DND-41 (cell line): ENCODE data around the gene SND1.

Experiments
- ATAC-seq: fragments of 200-7000 bp; cut with Tn5 transposase; 3 replicates; pipeline ENCODE4 v1.9.1; 2021; ENCODE audit warnings: low read depth; ENCODE audit not compliant: insufficient read depth
- DNase-seq: peaks from one replicate; pipeline ENCODE4 v3.0.0-alpha.2; 2020
- H2AFZ ChIP-seq: 2 replicates; pipeline ENCODE4 v1.6.0; 2012; ENCODE audit warnings: low read depth, low read length
- H3K27ac ChIP-seq: 2 replicates; pipeline ENCODE4 v1.5.1; 2012; ENCODE audit warnings: low read length, inconsistent platforms
- H3K27me3 ChIP-seq: fragments of 200-600 bp; sonication (generic); 2 replicates; pipeline ENCODE4 v1.6.0; 2012; ENCODE audit warnings: low read length, mild to moderate bottlenecking, inconsistent platforms; ENCODE audit not compliant: insufficient read depth, poor library complexity
- H3K36me3 ChIP-seq: 2 replicates; pipeline ENCODE4 v1.5.1; 2012; ENCODE audit warnings: low read length, inconsistent platforms; ENCODE audit not compliant: insufficient read depth
- H3K4me1 ChIP-seq: 2 replicates; pipeline ENCODE4 v1.5.1; 2012; ENCODE audit warnings: mild to moderate bottlenecking, low read length; ENCODE audit not compliant: insufficient read depth
- H3K4me2 ChIP-seq: 2 replicates; pipeline ENCODE4 v1.6.0; 2012; ENCODE audit warnings: mild to moderate bottlenecking, moderate library complexity, low read length, inconsistent platforms; ENCODE audit not compliant: insufficient read depth
- H3K4me3 ChIP-seq, 2 experiments: fragments of 200-600 bp in 1 of 2; shearing (Covaris generic) in 1 of 2; 2 replicates each; pipeline ENCODE4 v1.5.1; 2012 to 2016; ENCODE audit warnings: inconsistent platforms in 2 of 2, low read length in 2 of 2, mild to moderate bottlenecking in 2 of 2, low read depth in 1 of 2, moderate library complexity in 1 of 2
- H3K79me2 ChIP-seq: 2 replicates; pipeline ENCODE4 v1.6.0; 2012; ENCODE audit warnings: low read length, inconsistent platforms; ENCODE audit not compliant: insufficient read depth
- H3K9ac ChIP-seq: 2 replicates; pipeline ENCODE4 v1.6.0; 2012; ENCODE audit warnings: low read depth, mild to moderate bottlenecking, inconsistent platforms, low read length, moderate library complexity
- H3K9me3 ChIP-seq: 2 replicates; pipeline ENCODE4 v1.5.1; 2012; ENCODE audit warnings: low read length, moderate library complexity, mild to moderate bottlenecking, inconsistent platforms; ENCODE audit not compliant: insufficient read depth, severe bottlenecking
- H4K20me1 ChIP-seq: 2 replicates; pipeline ENCODE4 v1.6.0; 2012; ENCODE audit warnings: low read length; ENCODE audit not compliant: insufficient read depth
- CTCF ChIP-seq: IDR thresholded peaks from 2 replicates; pipeline ENCODE4 v1.5.1; 2012; ENCODE audit warnings: borderline replicate concordance, low read length, moderate library complexity, mild to moderate bottlenecking; ENCODE audit not compliant: poor library complexity, severe bottlenecking; ENCODE audit errors: extremely low read depth
- EZH2 ChIP-seq: IDR thresholded peaks from 3 replicates; pipeline ENCODE4 v1.6.1; 2012; ENCODE audit warnings: borderline replicate concordance, low read depth, mild to moderate bottlenecking, moderate library complexity, low read length, inconsistent platforms; ENCODE audit not compliant: severe bottlenecking

SND1 gene

GRCh38 chr7:128034825-128035224 is 382.8 kb downstream of the SND1 start:
- Histone ChIP-seq H3K27me3 (no peaks in the 10 kb centered on the region), H4K20me1 (peaks cover 5% of the 10 kb centered on the region; the same call in 1 of the 2 replicates), H2AFZ (no peak overlapping the region), H3K79me2 (no peaks in the 10 kb centered on the region), H3K4me2 (no peak overlapping the region), H3K9me3 (no peaks in the 10 kb centered on the region), H3K27ac (no peak overlapping the region), H3K9ac (no peak overlapping the region), H3K36me3 (no peaks in the 10 kb centered on the region), H3K4me1 (no peaks in the 10 kb centered on the region), H3K4me3 (no peak overlapping the region)
- ATAC-seq (no peak), DNase-seq (no peak)
- no peak for TF ChIP-seq EZH2
- no peak for TF ChIP-seq CTCF

GRCh38 chr7:128035712-128036111 is 383.7 kb downstream of the SND1 start:
- H2AFZ ChIP-seq: no peak overlapping the region
- no peak overlapping the region for H3K4me3 ChIP-seq
- H3K9me3 ChIP-seq: no peaks in the 10 kb centered on the region
- peak; percentile 53; the same call in 1 of the 3 replicates for ATAC-seq
- no peaks in the 10 kb centered on the region for H3K27me3 ChIP-seq
- no peak overlapping the region for H3K4me2 ChIP-seq
- H3K79me2 ChIP-seq: no peaks in the 10 kb centered on the region
- peaks cover 5% of the 10 kb centered on the region; the same call in 1 of the 2 replicates for H4K20me1 ChIP-seq
- no peaks in the 10 kb centered on the region for H3K4me1 ChIP-seq
- no peaks in the 10 kb centered on the region for H3K36me3 ChIP-seq
- DNase-seq: no peak
- no peak for TF ChIP-seq EZH2
- TF ChIP-seq CTCF: peak; percentile 42
- H3K9ac ChIP-seq: no peak overlapping the region
- H3K27ac ChIP-seq: no peak overlapping the region

- Histone ChIP-seq H3K36me3 (no peaks in the 10 kb centered on the region), H3K9ac (no peak overlapping the region), H3K27me3 (no peaks in the 10 kb centered on the region), H2AFZ (no peak overlapping the region), H3K4me3 (no peak overlapping the region), H3K4me2 (no peak overlapping the region), H3K79me2 (no peaks in the 10 kb centered on the region), H3K27ac (no peak overlapping the region), H3K4me1 (no peaks in the 10 kb centered on the region), H4K20me1 (peaks cover 5% of the 10 kb centered on the region; the same call in 1 of the 2 replicates), H3K9me3 (no peaks in the 10 kb centered on the region)
- no peak for DNase-seq
- no peak for TF ChIP-seq CTCF
- ATAC-seq: no peak
Observed at GRCh38 chr7:128036226-128036940, 384.4 kb downstream of the SND1 start.
